Ishikawa (cell line): ENCODE results near the gene VPS51.

Experiments
- EGR1 ChIP-seq: IDR thresholded peaks from 2 replicates; pipeline ENCODE4 v1.6.1; 2012
- RAD21 ChIP-seq: IDR thresholded peaks from 2 replicates; pipeline ENCODE4 v1.6.1; 2012; ENCODE audit warnings: low read depth
- TAF1 ChIP-seq: IDR thresholded peaks from 2 replicates; pipeline ENCODE4 v1.6.1; 2012; ENCODE audit warnings: low read depth, mild to moderate bottlenecking
- TEAD4 ChIP-seq: IDR thresholded peaks from 2 replicates; pipeline ENCODE4 v1.6.1; 2012
- YY1 ChIP-seq: IDR thresholded peaks from 2 replicates; pipeline ENCODE4 v1.6.1; 2012; ENCODE audit warnings: low read depth
- ZBTB7A ChIP-seq: IDR thresholded peaks from 2 replicates; pipeline ENCODE4 v1.6.1; 2012; ENCODE audit warnings: low read depth
- TF ChIP-seq, protein P1 (sequence below): IDR thresholded peaks from 2 replicates; pipeline ENCODE4 v1.6.1; 2012

DNA sequence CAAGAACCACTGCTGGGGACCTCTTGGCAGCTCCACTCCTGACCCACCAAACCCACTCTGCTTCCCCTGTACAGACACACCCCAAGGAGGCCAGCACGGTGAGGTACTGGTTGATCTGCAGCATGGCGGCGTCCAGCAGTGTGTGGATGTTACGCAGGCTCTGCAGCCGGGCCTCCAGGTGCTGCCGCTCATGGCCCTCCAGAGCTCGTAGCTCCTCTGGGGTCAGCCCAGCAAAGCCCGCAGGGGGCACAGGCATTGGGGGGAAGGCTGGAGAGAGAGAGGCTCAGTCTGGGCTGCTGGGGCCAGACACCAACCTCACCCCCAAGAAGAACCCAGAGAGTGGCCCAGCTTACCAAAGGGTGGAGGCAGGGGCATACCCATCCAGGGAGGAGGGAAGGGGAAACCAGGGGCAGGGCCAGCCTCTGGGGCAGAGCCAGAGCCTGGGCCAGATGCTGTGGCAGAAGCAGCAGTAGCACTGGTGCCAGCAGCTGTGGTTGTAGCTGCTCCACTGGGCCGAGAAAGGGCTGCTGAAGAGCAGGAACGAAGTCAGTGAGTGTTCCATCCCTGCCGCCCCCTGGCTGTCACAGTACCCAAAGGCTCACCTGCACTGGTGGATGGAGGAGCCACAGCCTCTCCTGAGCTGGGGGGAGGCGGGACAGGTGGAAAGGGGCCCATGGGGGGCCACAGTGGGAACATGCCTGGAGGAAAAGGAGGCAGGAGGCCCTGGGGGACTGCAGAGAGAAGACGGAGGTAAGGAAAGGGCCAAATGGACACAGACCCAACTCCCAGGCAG lies 33.8 kb downstream of the VPS51 start:
- TF ChIP-seq YY1 = no peak
- no peak for TF ChIP-seq ZBTB7A
- no peak for TF ChIP-seq RAD21
- TF ChIP-seq TEAD4 = no peak
- TF ChIP-seq TAF1 = no peak
- TF ChIP-seq EGR1 = no peak
- TF ChIP-seq, protein P1, sequence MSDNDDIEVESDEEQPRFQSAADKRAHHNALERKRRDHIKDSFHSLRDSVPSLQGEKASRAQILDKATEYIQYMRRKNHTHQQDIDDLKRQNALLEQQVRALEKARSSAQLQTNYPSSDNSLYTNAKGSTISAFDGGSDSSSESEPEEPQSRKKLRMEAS = no peak
